IPS-18a (cell line): Measurements from ENCODE around the gene ZC3H11A.

Source experiments
- H3K27ac ChIP-seq: one replicate; pipeline ENCODE4 v1.5.1; 2013; ENCODE audit warnings: low read length
- H3K27me3 ChIP-seq: one replicate; pipeline ENCODE4 v1.6.1; 2013; ENCODE audit warnings: mild to moderate bottlenecking, low read length; ENCODE audit not compliant: control insufficient read depth, insufficient read depth
- H3K36me3 ChIP-seq: one replicate; pipeline ENCODE4 v1.6.1; 2013; ENCODE audit warnings: low read depth, low read length; ENCODE audit not compliant: control insufficient read depth
- H3K4me1 ChIP-seq: one replicate; pipeline ENCODE4 v1.6.1; 2013; ENCODE audit warnings: low read depth, low read length; ENCODE audit not compliant: control insufficient read depth
- H3K4me3 ChIP-seq: one replicate; pipeline ENCODE4 v1.5.1; 2013; ENCODE audit warnings: low read length
- H3K9ac ChIP-seq: one replicate; pipeline ENCODE4 v1.6.1; 2013; ENCODE audit warnings: mild to moderate bottlenecking, low read length, moderate library complexity
- H3K9me3 ChIP-seq: one replicate; pipeline ENCODE4 v1.6.1; 2013; ENCODE audit warnings: low read depth, low read length; ENCODE audit not compliant: control insufficient read depth

Gene ZC3H11A

GRCh38 chr1:203765029-203765837, 30.2 kb upstream of the ZC3H11A start, which contains the start of gene LAX1:
LAX1 (plus strand) TSS chr1:203765183; CDS start chr1:203765566, 383 bp downstream.
- Histone ChIP-seq H3K36me3 (no peaks in the 10 kb centered on the region), H3K27me3 (no peaks in the 10 kb centered on the region), H3K4me3 (no peak within 1 kb of the TSS), H3K4me1 (no peaks in the 10 kb centered on the region), H3K27ac (no peak within 1 kb of the TSS), H3K9ac (no peak within 1 kb of the TSS), H3K9me3 (no peaks in the 10 kb centered on the region)

- H3K4me3 ChIP-seq: no peak overlapping the region
- no peak overlapping the region for H3K27ac ChIP-seq
- no peaks in the 10 kb centered on the region for H3K4me1 ChIP-seq
- H3K9me3 ChIP-seq: no peaks in the 10 kb centered on the region
- H3K36me3 ChIP-seq: no peaks in the 10 kb centered on the region
- no peak overlapping the region for H3K9ac ChIP-seq
- H3K27me3 ChIP-seq: no peaks in the 10 kb centered on the region
Measured at GRCh38 chr1:203768256-203768655, 27.2 kb upstream of the ZC3H11A start.

- no peaks in the 10 kb centered on the region for H3K4me1 ChIP-seq
- no peak overlapping the region for H3K4me3 ChIP-seq
- H3K9me3 ChIP-seq: no peaks in the 10 kb centered on the region
- H3K27me3 ChIP-seq: no peaks in the 10 kb centered on the region
- no peak overlapping the region for H3K27ac ChIP-seq
- H3K36me3 ChIP-seq: no peaks in the 10 kb centered on the region
- H3K9ac ChIP-seq: no peak overlapping the region
Measured at GRCh38 chr1:203769505-203770343, 25.7 kb upstream of the ZC3H11A start.

- Histone ChIP-seq H3K4me3 (no peak overlapping the region), H3K27me3 (no peaks in the 10 kb centered on the region), H3K4me1 (no peaks in the 10 kb centered on the region), H3K9me3 (no peaks in the 10 kb centered on the region), H3K36me3 (no peaks in the 10 kb centered on the region), H3K27ac (no peak overlapping the region), H3K9ac (no peak overlapping the region)
Measured at GRCh38 chr1:203771901-203772301, 23.5 kb upstream of the ZC3H11A start.

GRCh38 chr1:203772836-203773235, 22.6 kb upstream of the ZC3H11A start:
- Histone ChIP-seq H3K9me3 (no peaks in the 10 kb centered on the region), H3K27ac (no peak overlapping the region), H3K9ac (no peak overlapping the region), H3K36me3 (no peaks in the 10 kb centered on the region), H3K4me1 (no peaks in the 10 kb centered on the region), H3K27me3 (no peaks in the 10 kb centered on the region), H3K4me3 (no peak overlapping the region)

- Histone ChIP-seq H3K27me3 (no peaks in the 10 kb centered on the region), H3K36me3 (no peaks in the 10 kb centered on the region), H3K4me1 (no peaks in the 10 kb centered on the region), H3K9ac (no peak overlapping the region), H3K4me3 (no peak overlapping the region), H3K27ac (no peak overlapping the region), H3K9me3 (no peaks in the 10 kb centered on the region)
Measured at GRCh38 chr1:203776636-203777035, 18.8 kb upstream of the ZC3H11A start.

- Histone ChIP-seq H3K9me3 (no peaks in the 10 kb centered on the region), H3K27me3 (no peaks in the 10 kb centered on the region), H3K4me1 (no peaks in the 10 kb centered on the region), H3K4me3 (no peak overlapping the region), H3K27ac (no peak overlapping the region), H3K36me3 (no peaks in the 10 kb centered on the region), H3K9ac (no peak overlapping the region)
Measured at GRCh38 chr1:203777596-203777995, 17.8 kb upstream of the ZC3H11A start.

- H3K4me3 ChIP-seq: no peak overlapping the region
- H3K9ac ChIP-seq: no peak overlapping the region
- H3K4me1 ChIP-seq: no peaks in the 10 kb centered on the region
- no peak overlapping the region for H3K27ac ChIP-seq
- no peaks in the 10 kb centered on the region for H3K36me3 ChIP-seq
- H3K9me3 ChIP-seq: no peaks in the 10 kb centered on the region
- H3K27me3 ChIP-seq: no peaks in the 10 kb centered on the region
Measured at GRCh38 chr1:203778146-203778545, 17.3 kb upstream of the ZC3H11A start.

- Histone ChIP-seq H3K27ac (no peak overlapping the region), H3K36me3 (no peaks in the 10 kb centered on the region), H3K27me3 (no peaks in the 10 kb centered on the region), H3K9ac (no peak overlapping the region), H3K4me1 (no peaks in the 10 kb centered on the region), H3K4me3 (no peak overlapping the region), H3K9me3 (no peaks in the 10 kb centered on the region)
Measured at GRCh38 chr1:203778789-203779188, 16.6 kb upstream of the ZC3H11A start.

GRCh38 chr1:203781962-203782361, 13.5 kb upstream of the ZC3H11A start:
- no peaks in the 10 kb centered on the region for H3K4me1 ChIP-seq
- no peak overlapping the region for H3K9ac ChIP-seq
- no peaks in the 10 kb centered on the region for H3K27me3 ChIP-seq
- no peak overlapping the region for H3K27ac ChIP-seq
- H3K36me3 ChIP-seq: no peaks in the 10 kb centered on the region
- no peaks in the 10 kb centered on the region for H3K9me3 ChIP-seq
- no peak overlapping the region for H3K4me3 ChIP-seq

GRCh38 chr1:203789966-203790365, 5.5 kb upstream of the ZC3H11A start:
- no peaks in the 10 kb centered on the region for H3K27me3 ChIP-seq
- no peak overlapping the region for H3K4me3 ChIP-seq
- H3K9ac ChIP-seq: no peak overlapping the region

More at GRCh38 chr1:203789966-203790365, 5.5 kb upstream of the ZC3H11A start:
- no peak overlapping the region for H3K27ac ChIP-seq
- H3K36me3 ChIP-seq: no peaks in the 10 kb centered on the region
- H3K9me3 ChIP-seq: no peaks in the 10 kb centered on the region
- peaks cover 10% of the 10 kb centered on the region for H3K4me1 ChIP-seq
